Measurements from ENCODE around the gene BTBD18.
"Not testable (repeated sequence)": the region's sequence is repeated elsewhere in the genome, so short reads cannot be mapped to it uniquely, and the experiment has no call there.

The BTBD18 gene

GRCh38 chr11:57729479-57729878, 22.1 kb downstream of the BTBD18 start:
- no peak for DNase-seq (ENCODE audit: low spot score)

- DNase-seq (ENCODE audit: low spot score), result no peak
Observed at GRCh38 chr11:57728829-57729228, 22.8 kb downstream of the BTBD18 start.

GRCh38 chr11:57727185-57727584, 24.4 kb downstream of the BTBD18 start:
- no peak for DNase-seq (ENCODE audit: low spot score)

- not testable (repeated sequence) for DNase-seq (ENCODE audit: low spot score)
Observed at GRCh38 chr11:57716726-57717125, 34.9 kb downstream of the BTBD18 start.

GRCh38 chr11:57713835-57714234, 37.8 kb downstream of the BTBD18 start:
- no peak for DNase-seq (ENCODE audit: low spot score)

- DNase-seq (ENCODE audit: low spot score), result peak; percentile 100
Observed at GRCh38 chr11:57712256-57713150, 39.1 kb downstream of the BTBD18 start, which contains the start of gene TMX2. TSS of gene TMX2 (plus strand) at chr11:57712593. CDS start at chr11:57712619, 26 bp downstream.

GRCh38 chr11:57711414-57712255, 40.0 kb downstream of the BTBD18 start, which contains the start of gene MED19:
TSS of gene MED19 (minus strand) at chr11:57712215. CDS start at chr11:57712179, 36 bp downstream.
- DNase-seq (ENCODE audit: low spot score), result peak; percentile 100

- DNase-seq (ENCODE audit: low spot score), result no peak
Observed at GRCh38 chr11:57709802-57710367, 41.7 kb downstream of the BTBD18 start.

GRCh38 chr11:57705432-57705831, 46.2 kb downstream of the BTBD18 start:
- DNase-seq (ENCODE audit: low spot score), result peak; percentile 46

GRCh38 chr11:57704932-57705331, 46.7 kb downstream of the BTBD18 start:
- DNase-seq (ENCODE audit: low spot score), result no peak

- no peak for DNase-seq (ENCODE audit: low spot score)
Observed at GRCh38 chr11:57703341-57703740, 48.3 kb downstream of the BTBD18 start.

- DNase-seq (ENCODE audit: low spot score), result no peak
Observed at GRCh38 chr11:57700425-57700824, 51.2 kb downstream of the BTBD18 start.

- no peak for DNase-seq (ENCODE audit: low spot score)
Observed at GRCh38 chr11:57699813-57700212, 51.8 kb downstream of the BTBD18 start.

- DNase-seq (ENCODE audit: low spot score), result no peak
Observed at GRCh38 chr11:57698843-57699365, 52.7 kb downstream of the BTBD18 start.
